Chondrocyte (in vitro differentiated cells): Measurements from ENCODE around the gene PHACTR1. TPM values are rescaled to one million over a fixed set of nuclear protein-coding genes. Genes with fewer than 3 reads are reported as not detected.

ENCODE experiments used
- DNase-seq: peaks from one replicate; pipeline ENCODE4 v3.0.0; 2021; ENCODE audit warnings: mixed read lengths, low spot score
- H3K27ac Mint-ChIP-seq: one replicate; pipeline ENCODE4 v1.8.0; 2021; ENCODE audit warnings: mild to moderate bottlenecking, moderate library complexity, mixed read lengths; ENCODE audit not compliant: unreplicated experiment
- H3K27me3 Mint-ChIP-seq: 2 replicates; pipeline ENCODE4 v1.8.0; 2021; ENCODE audit warnings: low read depth, mixed read lengths
- H3K36me3 Mint-ChIP-seq: 2 replicates; pipeline ENCODE4 v1.8.0; 2021; ENCODE audit warnings: low read depth, mixed read lengths
- H3K4me1 Mint-ChIP-seq: 2 replicates; pipeline ENCODE4 v1.8.0; 2021; ENCODE audit warnings: low read depth, mild to moderate bottlenecking, mixed read lengths
- H3K4me3 Mint-ChIP-seq: one replicate; pipeline ENCODE4 v1.8.0; 2021; ENCODE audit warnings: mild to moderate bottlenecking, moderate library complexity, mixed read lengths; ENCODE audit not compliant: unreplicated experiment
- H3K9me3 Mint-ChIP-seq: 2 replicates; pipeline ENCODE4 v1.8.0; 2021; ENCODE audit warnings: low read depth, mixed read lengths
- CTCF ChIP-seq: fragments of 200-600 bp; sonication (generic); IDR thresholded peaks from 2 replicates; pipeline ENCODE4 v1.5.0; 2021; ENCODE audit warnings: antibody characterized with exemption, mild to moderate bottlenecking, moderate library complexity
- total RNA-seq: library from RNA; stranded (reverse); gene quantifications from 3 replicates; pipeline ENCODE4 v1.2.1, GENCODE V29; 2021

The PHACTR1 gene
- total RNA-seq, 1 donor from 2014 or later, result 2.1 TPM

GRCh38 chr6:13025893-13026499 lies 309.4 kb downstream of the PHACTR1 start:
- no peak overlapping the region for H3K4me3 Mint-ChIP-seq
- H3K27ac Mint-ChIP-seq, result no peak overlapping the region
- TF ChIP-seq CTCF, result no peak
- peaks cover 27% of the 10 kb centered on the region for H3K27me3 Mint-ChIP-seq
- H3K36me3 Mint-ChIP-seq, result no peaks in the 10 kb centered on the region
- H3K9me3 Mint-ChIP-seq, result peaks cover 5% of the 10 kb centered on the region
- DNase-seq, result no peak
- H3K4me1 Mint-ChIP-seq, result peaks cover 17% of the 10 kb centered on the region

GRCh38 chr6:13026557-13026956 lies 310.0 kb downstream of the PHACTR1 start:
- TF ChIP-seq CTCF, result no peak
- H3K4me3 Mint-ChIP-seq, result no peak overlapping the region
- no peaks in the 10 kb centered on the region for H3K36me3 Mint-ChIP-seq
- H3K9me3 Mint-ChIP-seq, result no peaks in the 10 kb centered on the region
- H3K4me1 Mint-ChIP-seq, result peaks cover 17% of the 10 kb centered on the region
- no peak overlapping the region for H3K27ac Mint-ChIP-seq
- DNase-seq, result no peak
- H3K27me3 Mint-ChIP-seq, result peaks cover 23% of the 10 kb centered on the region

- no peak overlapping the region for H3K4me3 Mint-ChIP-seq
- H3K4me1 Mint-ChIP-seq, result peaks cover 17% of the 10 kb centered on the region
- H3K36me3 Mint-ChIP-seq, result no peaks in the 10 kb centered on the region
- TF ChIP-seq CTCF, result no peak
- H3K9me3 Mint-ChIP-seq, result no peaks in the 10 kb centered on the region
- H3K27ac Mint-ChIP-seq, result no peak overlapping the region
- no peak for DNase-seq
- peaks cover 19% of the 10 kb centered on the region for H3K27me3 Mint-ChIP-seq
Observed at GRCh38 chr6:13027207-13027606, 310.6 kb downstream of the PHACTR1 start.

GRCh38 chr6:13030396-13030795 lies 313.8 kb downstream of the PHACTR1 start:
- DNase-seq, result no peak
- no peaks in the 10 kb centered on the region for H3K9me3 Mint-ChIP-seq
- peaks cover 15% of the 10 kb centered on the region for H3K27me3 Mint-ChIP-seq
- no peak for TF ChIP-seq CTCF
- H3K4me1 Mint-ChIP-seq, result peaks cover 12% of the 10 kb centered on the region
- H3K27ac Mint-ChIP-seq, result no peak overlapping the region
- no peaks in the 10 kb centered on the region for H3K36me3 Mint-ChIP-seq
- no peak overlapping the region for H3K4me3 Mint-ChIP-seq

GRCh38 chr6:13032566-13032965 lies 316.0 kb downstream of the PHACTR1 start:
- Mint-ChIP-seq H3K9me3 (no peaks in the 10 kb centered on the region), H3K27me3 (peaks cover 9% of the 10 kb centered on the region)
- TF ChIP-seq CTCF, result no peak

More at GRCh38 chr6:13032566-13032965, 316.0 kb downstream of the PHACTR1 start:
- Mint-ChIP-seq H3K4me3 (no peak overlapping the region), H3K4me1 (no peaks in the 10 kb centered on the region), H3K36me3 (no peaks in the 10 kb centered on the region), H3K27ac (no peak overlapping the region)
- DNase-seq, result no peak
